H7 (cell line): ENCODE data around the gene PPT2. TPM values are rescaled to one million over a fixed set of nuclear protein-coding genes. Genes with fewer than 3 reads are reported as not detected.

ENCODE experiments used
- DNase-seq: peaks from one replicate; pipeline ENCODE4 v3.0.0; 2012
- H3K27me3 ChIP-seq: 2 replicates; pipeline ENCODE4 v1.6.0; 2011; ENCODE audit warnings: mild to moderate bottlenecking, low read length; ENCODE audit not compliant: control insufficient read depth, insufficient read depth
- H3K36me3 ChIP-seq: replicated peaks from 2 replicates; pipeline ENCODE4 v1.5.1; 2011; ENCODE audit warnings: low read length; ENCODE audit not compliant: control insufficient read depth, insufficient read depth
- H3K4me3 ChIP-seq: 2 replicates; pipeline ENCODE4 v1.5.1; 2011; ENCODE audit warnings: low read depth, mild to moderate bottlenecking, control low read depth, low read length, moderate library complexity; ENCODE audit not compliant: insufficient read depth
- total RNA-seq: library from RNA; depleted of rRNA; stranded (reverse); fragments of >200 nt; shearing (Covaris generic); gene quantifications from 2 replicates; pipeline ENCODE4 v1.2.3, GENCODE V29; 2014; rRNA removed

PPT2 gene, protein sequence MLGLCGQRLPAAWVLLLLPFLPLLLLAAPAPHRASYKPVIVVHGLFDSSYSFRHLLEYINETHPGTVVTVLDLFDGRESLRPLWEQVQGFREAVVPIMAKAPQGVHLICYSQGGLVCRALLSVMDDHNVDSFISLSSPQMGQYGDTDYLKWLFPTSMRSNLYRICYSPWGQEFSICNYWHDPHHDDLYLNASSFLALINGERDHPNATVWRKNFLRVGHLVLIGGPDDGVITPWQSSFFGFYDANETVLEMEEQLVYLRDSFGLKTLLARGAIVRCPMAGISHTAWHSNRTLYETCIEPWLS
- total RNA-seq, result 24.7 and 25.5 TPM in 2 replicates

DNA sequence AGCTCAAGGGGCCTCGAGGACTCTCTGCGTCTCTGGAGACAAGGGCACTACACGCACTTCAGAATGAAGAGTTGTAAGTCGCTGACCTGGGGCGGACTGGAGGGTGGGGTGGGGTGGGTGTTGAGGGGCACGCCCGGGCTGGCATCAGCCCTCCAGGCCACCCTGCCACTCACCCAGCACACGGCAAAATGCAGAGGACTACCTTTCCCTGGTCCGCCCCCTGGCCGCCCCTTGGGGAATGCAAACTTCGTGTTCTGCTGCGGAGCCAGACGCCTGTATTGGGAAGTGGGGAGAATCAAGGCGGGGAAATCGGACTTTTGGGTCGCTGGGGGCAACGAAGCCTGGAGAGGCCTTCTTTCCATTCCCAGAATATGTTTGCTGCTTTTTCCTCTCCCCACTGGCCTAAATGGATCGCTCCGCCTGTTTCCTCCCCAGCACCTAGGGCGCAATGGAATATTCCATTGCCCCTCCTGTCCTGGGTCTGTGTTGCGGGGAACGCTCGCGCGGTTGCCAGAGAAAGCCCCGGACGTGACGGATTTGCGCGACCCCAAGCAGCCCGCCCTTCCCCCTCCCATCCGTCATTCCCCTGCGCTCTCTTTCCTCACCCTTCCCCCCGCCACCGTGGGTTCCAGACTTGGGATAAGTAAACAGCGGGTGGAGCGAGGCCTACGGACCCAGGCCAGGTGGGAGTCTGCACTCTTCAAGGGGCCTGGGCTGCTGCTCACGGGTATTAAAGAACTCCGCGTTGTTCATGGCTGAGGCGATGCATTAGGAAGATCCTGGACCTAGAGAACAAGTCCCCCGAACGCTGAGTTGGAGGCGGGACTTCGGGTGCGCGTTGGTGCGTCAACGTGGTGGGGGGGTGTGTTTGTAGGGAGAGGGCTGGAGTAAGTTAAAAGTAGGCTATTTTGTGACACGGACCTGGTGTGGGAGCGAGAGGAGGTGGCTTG is at the start of gene PPT2:
TSS of gene PPT2 (plus strand) at position 578 of the 950 bp plus-strand sequence. CDS start 454 bp downstream, outside the sequence.
- Histone ChIP-seq H3K36me3 (peaks cover 10% of the 10 kb centered on the region), H3K4me3 (peak within 1 kb of the TSS; percentile 80), H3K27me3 (peaks cover 43% of the 10 kb centered on the region)
- peak; percentile 94 for DNase-seq

DNA sequence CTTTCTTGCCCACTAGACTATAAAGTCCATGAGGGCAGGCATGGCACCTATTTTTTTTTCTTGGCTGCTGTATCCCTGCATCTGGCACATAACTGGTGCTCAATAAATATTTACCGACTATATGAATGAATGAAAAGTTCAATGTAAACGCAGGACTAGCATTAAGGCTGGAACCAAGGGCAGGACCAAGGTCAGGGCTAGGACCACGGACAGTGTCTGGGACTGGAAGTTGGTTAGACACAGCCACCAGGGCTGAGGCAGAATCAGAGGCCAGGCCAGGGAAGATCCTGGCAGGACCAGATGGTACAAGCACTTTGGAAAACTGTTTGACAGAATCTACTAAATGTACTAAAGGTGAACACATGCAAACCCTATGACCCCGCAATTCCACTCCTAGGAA is 48.5 kb upstream of the PPT2 start:
- no peak for DNase-seq
- no peaks in the 10 kb centered on the region for H3K36me3 ChIP-seq

DNA sequence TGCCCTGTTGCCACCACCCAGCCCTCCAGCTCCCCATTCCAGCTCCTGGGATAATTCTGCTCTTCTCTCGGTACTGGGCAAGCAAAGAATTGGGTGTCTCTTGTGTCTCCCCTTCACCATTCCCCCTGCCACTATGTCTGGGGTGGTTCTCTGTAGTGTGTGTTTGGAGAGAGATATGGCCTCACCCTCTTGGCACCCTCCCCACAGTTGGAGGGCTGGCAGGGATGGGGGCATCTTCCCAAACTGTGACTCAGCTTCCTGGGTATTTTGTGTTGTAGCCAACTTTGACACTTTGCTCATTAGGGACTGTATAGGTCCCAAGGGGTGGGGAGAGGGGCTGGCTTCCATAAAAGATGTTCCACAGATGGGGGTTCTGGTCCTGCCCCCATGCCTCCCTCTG is 46.5 kb upstream of the PPT2 start:
- no peak overlapping the region for H3K4me3 ChIP-seq
- no peaks in the 10 kb centered on the region for H3K36me3 ChIP-seq
- peaks cover 20% of the 10 kb centered on the region for H3K27me3 ChIP-seq
- DNase-seq, result no peak

More for the DNA sequence above, 48.5 kb upstream of the PPT2 start:
- peaks cover 20% of the 10 kb centered on the region for H3K27me3 ChIP-seq
- H3K4me3 ChIP-seq, result no peak overlapping the region

DNA sequence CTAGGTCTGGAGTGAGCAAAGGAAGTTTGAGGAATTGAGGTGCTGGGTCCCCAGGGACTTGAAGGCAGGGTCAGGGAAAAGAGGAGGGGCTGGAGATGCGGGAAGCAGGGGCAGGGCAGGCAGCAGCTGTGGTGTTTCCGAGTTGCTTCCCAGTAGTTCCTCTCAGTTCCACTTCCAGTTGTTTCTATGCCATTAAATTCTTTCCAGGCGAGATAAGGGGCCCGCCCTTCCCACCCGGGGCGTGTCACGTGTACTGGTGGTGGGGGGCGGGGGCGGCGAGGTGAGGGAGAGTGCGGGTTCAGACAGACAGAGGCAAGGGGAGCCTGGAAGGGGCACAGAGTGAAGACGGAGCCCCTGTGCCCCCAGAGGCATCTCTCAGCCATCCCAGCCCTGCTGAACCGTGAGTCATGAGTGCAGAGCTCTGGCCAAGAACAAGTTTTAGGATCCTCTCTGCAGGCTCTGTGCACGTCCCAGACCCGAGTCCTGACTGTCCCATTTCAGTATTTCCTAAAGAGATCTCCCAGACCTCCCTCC is 45.8 kb upstream of the PPT2 start:
- peak; percentile 70 for DNase-seq
- Histone ChIP-seq H3K4me3 (no peak overlapping the region), H3K27me3 (peaks cover 20% of the 10 kb centered on the region), H3K36me3 (no peaks in the 10 kb centered on the region)

DNA sequence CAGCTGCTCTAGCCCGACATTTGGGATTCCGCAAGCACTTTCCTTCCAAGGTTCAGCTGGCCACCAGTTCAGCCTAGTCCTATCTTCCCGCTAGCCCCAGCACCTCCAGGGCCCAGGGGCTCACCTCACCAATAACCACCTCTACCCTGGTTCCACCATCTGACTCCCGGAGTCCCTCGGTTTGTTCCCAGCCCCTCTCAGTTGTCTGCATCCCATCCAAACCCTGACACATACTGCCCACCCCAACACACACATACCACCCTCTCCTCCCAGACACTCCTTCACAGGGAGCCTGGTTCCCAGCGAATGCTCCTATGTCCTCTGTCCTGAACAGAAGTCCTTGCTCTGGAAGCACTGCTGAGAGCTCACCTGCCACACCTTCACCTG is 45.2 kb upstream of the PPT2 start:
- peaks cover 20% of the 10 kb centered on the region for H3K27me3 ChIP-seq
- H3K36me3 ChIP-seq, result no peaks in the 10 kb centered on the region
- DNase-seq, result no peak
- no peak overlapping the region; the same call in 1 of the 2 replicates for H3K4me3 ChIP-seq

DNA sequence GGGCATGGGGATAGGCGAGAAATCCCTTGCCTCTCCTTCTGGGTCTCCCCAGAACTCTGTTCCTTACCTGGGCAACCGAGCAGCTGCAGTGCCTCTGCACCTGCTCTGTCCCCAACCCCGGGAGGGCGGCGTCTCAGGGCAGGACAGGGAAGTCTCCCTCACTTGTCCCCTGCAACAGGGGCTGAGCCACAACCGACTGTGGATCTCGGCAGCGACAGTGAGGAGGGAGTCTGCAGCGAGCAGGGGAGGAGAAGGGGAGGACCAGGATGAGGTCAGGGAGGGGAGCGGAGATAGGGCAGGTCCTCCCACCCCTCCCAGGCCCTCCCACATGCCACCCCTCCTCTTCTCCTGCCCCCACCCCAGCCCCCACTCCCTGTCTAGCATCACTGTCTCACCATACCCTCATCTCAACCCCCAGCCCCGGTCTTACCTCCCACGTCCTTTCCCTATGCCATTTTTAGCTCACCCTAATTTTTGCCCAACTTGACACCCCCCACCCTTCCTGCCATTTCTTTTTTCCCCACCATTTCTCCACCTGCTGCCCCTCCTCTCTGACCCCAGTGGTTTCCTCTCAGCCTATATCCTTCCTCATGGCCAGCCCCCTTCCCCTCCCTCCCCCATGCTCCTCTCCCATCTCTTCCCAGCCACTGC is 44.7 kb upstream of the PPT2 start, which contains the start of gene TNXB:
TSS of gene TNXB (minus strand) at position 225 of the 651 bp plus-strand sequence. CDS start 11,140 bp downstream, outside the sequence.
- Histone ChIP-seq H3K4me3 (no peak within 1 kb of the TSS; the same call in 1 of the 2 replicates), H3K36me3 (no peaks in the 10 kb centered on the region), H3K27me3 (peaks cover 20% of the 10 kb centered on the region)
- DNase-seq, result peak; percentile 77

DNA sequence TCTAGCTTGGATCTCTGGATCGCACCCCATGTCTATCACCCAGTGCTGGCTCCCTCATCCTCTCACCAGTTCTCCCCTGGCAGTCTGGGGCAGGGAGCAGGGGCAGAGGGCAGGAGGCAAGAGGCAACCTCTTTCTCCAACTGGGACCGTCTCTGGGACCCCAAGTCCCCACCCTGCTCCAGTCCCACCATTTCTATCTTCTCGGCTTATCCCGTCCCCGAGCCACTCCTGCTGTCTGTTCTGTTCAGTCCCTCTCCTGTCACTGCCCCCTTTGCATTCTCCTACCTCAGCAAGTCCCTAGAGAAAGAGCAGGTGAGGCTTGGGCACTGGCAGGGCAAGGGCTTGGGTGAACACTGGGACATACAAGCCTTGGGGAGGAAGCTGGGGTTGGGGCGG is 44.2 kb upstream of the PPT2 start:
- Histone ChIP-seq H3K4me3 (no peak overlapping the region), H3K36me3 (no peaks in the 10 kb centered on the region), H3K27me3 (peaks cover 20% of the 10 kb centered on the region)
- no peak for DNase-seq

DNA sequence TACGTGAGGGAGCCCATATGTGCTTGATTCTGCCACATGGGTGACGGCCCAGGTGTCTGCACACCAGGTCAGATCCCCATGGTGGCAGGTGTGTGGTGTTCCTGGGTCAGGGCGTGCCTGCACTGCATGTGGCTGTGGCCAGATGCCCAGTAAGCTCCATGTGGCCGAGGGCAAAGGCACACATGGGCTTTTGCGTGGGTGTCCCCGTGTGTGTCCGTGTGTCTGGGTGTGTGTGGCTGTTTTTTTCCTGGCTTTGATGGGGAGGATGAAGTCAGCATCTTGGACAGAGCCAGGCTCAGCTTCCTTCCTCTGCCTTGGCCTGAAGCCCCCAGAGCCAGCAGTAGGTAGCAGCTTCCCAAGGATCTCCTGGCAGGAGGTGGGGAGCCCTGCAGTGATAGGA is 43.3 kb upstream of the PPT2 start:
- Histone ChIP-seq H3K36me3 (no peaks in the 10 kb centered on the region; the same call in none of the 2 replicates), H3K4me3 (no peak overlapping the region), H3K27me3 (peaks cover 20% of the 10 kb centered on the region)
- DNase-seq, result no peak

DNA sequence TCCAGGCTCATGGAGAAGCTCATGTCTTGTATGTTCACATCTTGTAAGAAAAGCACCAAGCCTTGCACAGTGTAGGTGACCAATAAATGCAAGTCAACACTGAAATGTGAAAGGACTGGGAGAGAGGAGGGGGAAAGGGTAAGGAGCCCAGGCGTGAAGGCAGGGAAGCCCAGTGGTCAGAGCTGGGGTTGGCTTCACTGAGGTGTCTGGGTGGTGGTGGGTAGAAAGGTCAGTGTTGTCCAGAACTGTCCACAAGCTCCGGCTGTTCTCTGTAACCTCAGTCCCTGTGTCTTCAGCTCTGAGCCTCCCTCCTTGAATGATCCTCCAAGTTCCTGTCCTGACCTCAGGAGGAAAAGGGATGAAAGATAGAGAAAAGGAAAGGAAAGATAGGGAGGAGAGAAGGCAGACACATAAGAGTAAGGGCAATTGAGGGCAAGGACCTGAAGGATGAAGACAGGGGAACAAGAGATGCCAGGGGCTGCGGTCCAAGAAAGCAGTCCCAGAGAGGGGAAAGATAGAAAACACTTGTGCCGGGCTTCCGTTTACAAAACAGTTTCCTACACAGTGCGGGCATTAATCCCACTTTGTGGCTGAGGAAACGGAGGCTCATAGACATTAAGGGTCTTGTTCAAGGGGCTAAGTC is 42.4 kb upstream of the PPT2 start:
- Histone ChIP-seq H3K4me3 (no peak overlapping the region), H3K36me3 (peaks cover 2% of the 10 kb centered on the region), H3K27me3 (peaks cover 20% of the 10 kb centered on the region)
- DNase-seq, result no peak

DNA sequence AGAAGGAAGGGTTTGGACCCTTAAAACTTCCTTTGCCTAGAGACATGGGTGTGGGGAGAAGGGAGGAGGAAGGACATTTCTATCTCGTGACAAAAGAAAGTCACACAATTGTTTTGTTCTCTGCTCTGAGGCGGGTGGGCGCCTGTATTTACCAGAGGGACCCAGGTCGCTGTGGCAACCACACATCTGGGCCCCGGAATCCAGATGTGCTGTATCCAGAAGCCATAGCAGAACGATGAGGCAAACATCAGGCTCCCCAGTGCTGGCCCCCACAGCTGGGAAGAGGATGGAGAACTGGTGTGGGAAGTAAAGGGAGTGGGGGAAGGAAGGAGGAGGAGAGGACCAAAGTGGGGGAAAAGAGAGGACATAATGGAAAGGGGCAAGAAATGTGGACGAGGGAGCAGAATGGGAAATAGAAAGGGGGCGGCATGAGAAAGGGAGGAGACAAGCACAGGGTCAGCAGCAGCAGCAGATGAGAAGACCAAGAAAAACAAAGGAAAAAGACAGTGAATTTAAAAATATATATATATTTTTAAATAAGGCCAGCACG is 41.4 kb upstream of the PPT2 start:
- DNase-seq, result no peak
- H3K4me3 ChIP-seq, result no peak overlapping the region
- peaks cover 3% of the 10 kb centered on the region for H3K36me3 ChIP-seq
- H3K27me3 ChIP-seq, result peaks cover 18% of the 10 kb centered on the region

DNA sequence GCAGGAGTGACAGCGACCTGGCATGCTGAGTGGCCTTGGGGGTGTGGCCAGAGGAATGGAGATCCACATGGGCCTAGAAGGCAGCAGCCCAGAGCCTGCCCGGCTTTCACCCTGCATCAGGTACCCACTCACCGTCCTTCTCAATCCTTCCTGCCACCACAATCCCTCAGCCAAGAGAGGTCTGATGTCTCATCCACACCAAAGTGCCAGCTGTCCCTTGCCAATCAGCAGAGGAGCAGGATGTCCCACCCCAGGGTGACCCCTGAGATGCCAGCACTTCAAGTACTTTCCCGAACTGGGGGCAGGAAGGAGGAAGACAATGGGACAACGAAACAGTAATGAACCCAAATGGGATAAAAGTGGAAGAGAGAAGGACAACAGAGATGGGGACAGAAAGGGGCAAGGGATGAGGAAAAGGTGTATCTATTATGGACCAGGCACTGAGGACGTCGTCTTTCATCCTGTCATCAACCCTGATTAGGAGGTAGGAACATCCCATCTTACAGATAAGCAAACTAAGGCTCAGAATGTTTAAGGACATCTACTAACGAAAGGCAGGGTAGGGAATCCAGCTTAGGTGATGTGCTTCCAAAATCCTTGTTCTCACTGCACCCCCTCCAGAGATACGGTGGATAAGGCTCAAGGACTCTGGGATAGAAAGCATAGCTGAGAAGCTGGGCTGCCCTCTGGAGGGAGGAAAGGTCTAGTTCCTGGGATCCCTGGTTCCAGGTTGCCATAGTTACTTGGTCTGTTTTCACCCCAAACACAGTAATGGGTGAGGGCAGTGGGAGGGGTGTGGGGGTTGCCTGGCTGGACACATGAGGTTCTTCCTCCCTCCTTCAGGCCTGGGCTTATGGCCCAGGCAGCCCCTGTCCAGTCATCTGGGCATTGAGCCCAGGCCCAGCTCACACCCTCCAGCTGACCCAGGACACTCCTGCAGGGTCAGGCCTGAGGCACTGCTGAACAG is 40.3 kb upstream of the PPT2 start:
- Histone ChIP-seq H3K36me3 (peaks cover 8% of the 10 kb centered on the region), H3K4me3 (no peak overlapping the region), H3K27me3 (peaks cover 9% of the 10 kb centered on the region; the same call in 1 of the 2 replicates)
- peak; percentile 84 for DNase-seq

DNA sequence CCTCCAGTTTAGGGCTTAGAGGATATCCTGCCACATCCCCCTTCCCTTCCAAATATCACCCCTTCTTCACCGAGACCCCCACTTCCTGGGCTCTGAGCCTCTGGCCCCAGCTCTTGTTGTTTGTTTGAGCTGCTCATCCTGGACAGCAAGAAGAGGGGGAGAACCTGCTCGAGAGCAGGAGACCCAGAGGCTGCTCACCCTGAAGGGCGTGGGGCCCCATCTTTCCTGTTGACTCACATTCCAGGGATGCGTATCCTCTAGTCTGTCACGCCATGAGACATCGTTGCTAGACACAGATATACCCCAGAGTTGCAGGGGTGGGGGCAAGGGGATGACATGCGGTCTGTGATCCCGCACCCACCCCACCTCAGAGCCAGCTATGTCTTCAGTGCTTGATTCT is 39.1 kb upstream of the PPT2 start:
- Histone ChIP-seq H3K4me3 (no peak overlapping the region), H3K27me3 (peaks cover 1% of the 10 kb centered on the region; the same call in 1 of the 2 replicates), H3K36me3 (peaks cover 9% of the 10 kb centered on the region)
- no peak for DNase-seq

DNA sequence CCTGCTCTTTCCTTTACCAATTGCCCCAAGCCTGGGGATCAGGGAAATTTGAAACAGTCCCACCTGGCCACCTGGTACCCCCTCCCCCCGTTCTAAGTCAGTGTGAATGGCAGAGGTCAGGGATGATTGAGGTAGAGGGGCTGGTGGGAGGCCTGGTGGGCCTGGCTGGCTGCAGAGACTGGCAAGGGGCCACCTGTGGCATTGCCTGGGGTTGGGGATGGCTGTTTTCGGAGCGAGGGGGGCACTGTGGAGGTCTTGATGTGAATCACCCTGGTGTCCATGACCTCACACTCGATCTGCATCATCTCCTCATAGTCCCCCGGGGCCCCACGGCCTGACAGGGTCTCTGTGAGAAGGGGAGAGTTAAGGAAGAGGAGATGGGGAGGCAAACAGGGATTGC is 38.3 kb upstream of the PPT2 start:
- H3K4me3 ChIP-seq, result no peak overlapping the region
- H3K27me3 ChIP-seq, result no peaks in the 10 kb centered on the region
- peaks cover 9% of the 10 kb centered on the region for H3K36me3 ChIP-seq
- no peak for DNase-seq
